ENCODE data around the gene TAGLN.

TAGLN gene

DNA sequence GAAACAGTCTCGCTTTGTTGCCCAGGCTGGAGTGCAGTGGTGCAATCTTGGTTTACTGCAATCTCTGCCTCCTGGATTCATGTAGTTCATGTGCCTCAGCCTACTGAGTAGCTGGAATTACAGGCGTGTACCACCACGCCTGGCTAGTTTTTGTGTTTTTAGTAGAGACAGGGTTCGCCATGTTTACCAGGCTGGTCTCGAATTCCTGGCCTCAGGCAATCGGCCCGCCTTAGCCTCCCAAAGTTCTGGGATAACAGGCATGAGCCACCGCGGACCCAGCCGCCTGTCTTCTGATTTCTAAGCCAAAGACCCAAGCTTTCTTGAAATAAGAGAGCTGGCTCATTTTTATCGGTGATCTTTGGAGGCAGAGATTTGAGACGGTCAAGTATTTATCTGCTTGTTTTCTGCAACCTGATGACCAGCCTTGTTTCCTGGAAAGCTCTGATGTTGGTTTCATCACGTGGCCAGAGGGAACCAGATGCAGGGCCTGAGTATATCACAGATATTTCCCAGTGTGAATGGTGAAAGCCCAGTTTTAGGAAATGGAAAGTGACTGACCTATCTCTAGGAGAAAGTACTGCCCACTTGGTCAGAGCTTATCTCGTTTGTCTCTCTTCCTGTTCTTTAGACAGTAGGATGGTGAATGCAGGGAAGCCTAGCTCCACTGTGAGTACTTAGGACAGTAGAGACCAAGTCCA lies 26.3 kb upstream of the TAGLN start (continued):
- TF ChIP-seq, protein P1, sequence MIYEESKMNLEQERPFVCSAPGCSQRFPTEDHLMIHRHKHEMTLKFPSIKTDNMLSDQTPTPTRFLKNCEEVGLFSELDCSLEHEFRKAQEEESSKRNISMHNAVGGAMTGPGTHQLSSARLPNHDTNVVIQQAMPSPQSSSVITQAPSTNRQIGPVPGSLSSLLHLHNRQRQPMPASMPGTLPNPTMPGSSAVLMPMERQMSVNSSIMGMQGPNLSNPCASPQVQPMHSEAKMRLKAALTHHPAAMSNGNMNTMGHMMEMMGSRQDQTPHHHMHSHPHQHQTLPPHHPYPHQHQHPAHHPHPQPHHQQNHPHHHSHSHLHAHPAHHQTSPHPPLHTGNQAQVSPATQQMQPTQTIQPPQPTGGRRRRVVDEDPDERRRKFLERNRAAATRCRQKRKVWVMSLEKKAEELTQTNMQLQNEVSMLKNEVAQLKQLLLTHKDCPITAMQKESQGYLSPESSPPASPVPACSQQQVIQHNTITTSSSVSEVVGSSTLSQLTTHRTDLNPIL (CRISPR knock-in tag; IDR thresholded peaks at IDR 0.05; ENCODE audit: low read depth) = no peak
- TF ChIP-seq PPARA (CRISPR knock-in tag; IDR thresholded peaks at IDR 0.05; ENCODE audit: borderline replicate concordance) (no peak), ESRRG (CRISPR knock-in tag; IDR thresholded peaks at IDR 0.05) (no peak), TCF4 (CRISPR knock-in tag; IDR thresholded peaks at IDR 0.05; ENCODE audit: borderline replicate concordance) (no peak), ZFP3 (CRISPR knock-in tag; IDR thresholded peaks at IDR 0.05) (no peak)
- TF ChIP-seq, protein P2, sequence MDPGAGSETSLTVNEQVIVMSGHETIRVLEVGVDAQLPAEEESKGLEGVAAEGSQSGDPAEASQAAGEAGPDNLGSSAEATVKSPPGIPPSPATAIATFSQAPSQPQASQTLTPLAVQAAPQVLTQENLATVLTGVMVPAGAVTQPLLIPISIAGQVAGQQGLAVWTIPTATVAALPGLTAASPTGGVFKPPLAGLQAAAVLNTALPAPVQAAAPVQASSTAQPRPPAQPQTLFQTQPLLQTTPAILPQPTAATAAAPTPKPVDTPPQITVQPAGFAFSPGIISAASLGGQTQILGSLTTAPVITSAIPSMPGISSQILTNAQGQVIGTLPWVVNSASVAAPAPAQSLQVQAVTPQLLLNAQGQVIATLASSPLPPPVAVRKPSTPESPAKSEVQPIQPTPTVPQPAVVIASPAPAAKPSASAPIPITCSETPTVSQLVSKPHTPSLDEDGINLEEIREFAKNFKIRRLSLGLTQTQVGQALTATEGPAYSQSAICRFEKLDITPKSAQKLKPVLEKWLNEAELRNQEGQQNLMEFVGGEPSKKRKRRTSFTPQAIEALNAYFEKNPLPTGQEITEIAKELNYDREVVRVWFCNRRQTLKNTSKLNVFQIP (CRISPR knock-in tag; IDR thresholded peaks at IDR 0.05; ENCODE audit: borderline replicate concordance, low read depth) = no peak

DNA sequence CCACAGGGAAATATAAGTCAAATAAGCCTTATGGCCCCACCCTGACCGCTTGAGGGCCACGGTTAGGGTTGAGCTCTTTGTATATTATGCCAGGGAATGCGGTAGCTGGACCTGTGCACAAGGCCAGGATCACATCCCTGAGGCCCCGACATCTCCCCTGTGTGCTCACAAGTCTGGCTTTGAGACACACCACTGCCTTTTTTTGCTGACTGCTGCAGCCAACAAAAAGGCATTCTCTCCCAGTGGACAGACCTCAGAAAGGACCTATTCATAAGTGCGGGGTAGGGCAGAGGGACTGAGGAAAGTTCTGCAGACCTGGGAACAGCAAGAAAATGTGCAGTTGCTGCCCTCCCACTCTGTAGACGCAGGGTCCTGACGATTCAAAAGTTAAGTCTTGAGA lies 24.1 kb upstream of the TAGLN start:
- TF ChIP-seq, protein P3, sequence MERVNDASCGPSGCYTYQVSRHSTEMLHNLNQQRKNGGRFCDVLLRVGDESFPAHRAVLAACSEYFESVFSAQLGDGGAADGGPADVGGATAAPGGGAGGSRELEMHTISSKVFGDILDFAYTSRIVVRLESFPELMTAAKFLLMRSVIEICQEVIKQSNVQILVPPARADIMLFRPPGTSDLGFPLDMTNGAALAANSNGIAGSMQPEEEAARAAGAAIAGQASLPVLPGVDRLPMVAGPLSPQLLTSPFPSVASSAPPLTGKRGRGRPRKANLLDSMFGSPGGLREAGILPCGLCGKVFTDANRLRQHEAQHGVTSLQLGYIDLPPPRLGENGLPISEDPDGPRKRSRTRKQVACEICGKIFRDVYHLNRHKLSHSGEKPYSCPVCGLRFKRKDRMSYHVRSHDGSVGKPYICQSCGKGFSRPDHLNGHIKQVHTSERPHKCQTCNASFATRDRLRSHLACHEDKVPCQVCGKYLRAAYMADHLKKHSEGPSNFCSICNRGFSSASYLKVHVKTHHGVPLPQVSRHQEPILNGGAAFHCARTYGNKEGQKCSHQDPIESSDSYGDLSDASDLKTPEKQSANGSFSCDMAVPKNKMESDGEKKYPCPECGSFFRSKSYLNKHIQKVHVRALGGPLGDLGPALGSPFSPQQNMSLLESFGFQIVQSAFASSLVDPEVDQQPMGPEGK (CRISPR knock-in tag; IDR thresholded peaks at IDR 0.05; ENCODE audit: borderline replicate concordance) = no peak
- TF ChIP-seq, protein P2 (CRISPR knock-in tag; IDR thresholded peaks at IDR 0.05; ENCODE audit: borderline replicate concordance, low read depth) = no peak
- no peak for TF ChIP-seq SNAI2 (CRISPR knock-in tag; IDR thresholded peaks at IDR 0.05)
- TF ChIP-seq TOX (CRISPR knock-in tag; IDR thresholded peaks at IDR 0.05; ENCODE audit: borderline replicate concordance) = no peak
- TF ChIP-seq RARB (CRISPR knock-in tag; IDR thresholded peaks at IDR 0.05) = no peak
- ATAC-seq = no peak

DNA sequence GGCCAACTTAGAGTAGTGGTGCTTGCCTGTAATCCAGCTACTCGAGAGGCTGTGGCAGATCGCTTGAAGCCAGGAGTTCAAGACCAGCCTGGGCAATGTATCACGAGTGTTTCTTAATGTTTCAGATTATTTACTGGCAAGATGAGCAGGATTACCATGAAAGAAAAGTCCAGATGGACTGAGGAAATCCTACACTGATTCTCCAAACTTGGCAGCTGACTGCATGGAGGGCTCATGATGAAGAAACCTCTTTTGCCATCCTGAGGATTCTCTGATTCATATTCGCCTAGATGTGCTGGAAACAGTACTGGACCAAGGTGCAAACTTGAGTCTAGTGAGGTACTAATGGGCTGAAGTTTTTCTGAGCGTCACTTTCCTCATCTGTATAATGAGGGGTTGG lies 23.4 kb upstream of the TAGLN start:
- TF ChIP-seq, protein P4, sequence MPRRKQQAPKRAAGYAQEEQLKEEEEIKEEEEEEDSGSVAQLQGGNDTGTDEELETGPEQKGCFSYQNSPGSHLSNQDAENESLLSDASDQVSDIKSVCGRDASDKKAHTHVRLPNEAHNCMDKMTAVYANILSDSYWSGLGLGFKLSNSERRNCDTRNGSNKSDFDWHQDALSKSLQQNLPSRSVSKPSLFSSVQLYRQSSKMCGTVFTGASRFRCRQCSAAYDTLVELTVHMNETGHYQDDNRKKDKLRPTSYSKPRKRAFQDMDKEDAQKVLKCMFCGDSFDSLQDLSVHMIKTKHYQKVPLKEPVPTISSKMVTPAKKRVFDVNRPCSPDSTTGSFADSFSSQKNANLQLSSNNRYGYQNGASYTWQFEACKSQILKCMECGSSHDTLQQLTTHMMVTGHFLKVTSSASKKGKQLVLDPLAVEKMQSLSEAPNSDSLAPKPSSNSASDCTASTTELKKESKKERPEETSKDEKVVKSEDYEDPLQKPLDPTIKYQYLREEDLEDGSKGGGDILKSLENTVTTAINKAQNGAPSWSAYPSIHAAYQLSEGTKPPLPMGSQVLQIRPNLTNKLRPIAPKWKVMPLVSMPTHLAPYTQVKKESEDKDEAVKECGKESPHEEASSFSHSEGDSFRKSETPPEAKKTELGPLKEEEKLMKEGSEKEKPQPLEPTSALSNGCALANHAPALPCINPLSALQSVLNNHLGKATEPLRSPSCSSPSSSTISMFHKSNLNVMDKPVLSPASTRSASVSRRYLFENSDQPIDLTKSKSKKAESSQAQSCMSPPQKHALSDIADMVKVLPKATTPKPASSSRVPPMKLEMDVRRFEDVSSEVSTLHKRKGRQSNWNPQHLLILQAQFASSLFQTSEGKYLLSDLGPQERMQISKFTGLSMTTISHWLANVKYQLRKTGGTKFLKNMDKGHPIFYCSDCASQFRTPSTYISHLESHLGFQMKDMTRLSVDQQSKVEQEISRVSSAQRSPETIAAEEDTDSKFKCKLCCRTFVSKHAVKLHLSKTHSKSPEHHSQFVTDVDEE (CRISPR knock-in tag; IDR thresholded peaks at IDR 0.05) = no peak
- TF ChIP-seq ZFP3 (CRISPR knock-in tag; IDR thresholded peaks at IDR 0.05) = no peak
- TF ChIP-seq ZC3H10 (CRISPR knock-in tag; IDR thresholded peaks at IDR 0.05) = no peak
- TF ChIP-seq BACH2 (CRISPR knock-in tag; IDR thresholded peaks at IDR 0.05; ENCODE audit: borderline replicate concordance) = no peak
- no peak for TF ChIP-seq ZNF565 (CRISPR knock-in tag; conservative IDR thresholded peaks at IDR 0.05; ENCODE audit: low read depth)
- TF ChIP-seq, protein P1 (CRISPR knock-in tag; IDR thresholded peaks at IDR 0.05; ENCODE audit: low read depth) = no peak
- ATAC-seq = no peak

DNA sequence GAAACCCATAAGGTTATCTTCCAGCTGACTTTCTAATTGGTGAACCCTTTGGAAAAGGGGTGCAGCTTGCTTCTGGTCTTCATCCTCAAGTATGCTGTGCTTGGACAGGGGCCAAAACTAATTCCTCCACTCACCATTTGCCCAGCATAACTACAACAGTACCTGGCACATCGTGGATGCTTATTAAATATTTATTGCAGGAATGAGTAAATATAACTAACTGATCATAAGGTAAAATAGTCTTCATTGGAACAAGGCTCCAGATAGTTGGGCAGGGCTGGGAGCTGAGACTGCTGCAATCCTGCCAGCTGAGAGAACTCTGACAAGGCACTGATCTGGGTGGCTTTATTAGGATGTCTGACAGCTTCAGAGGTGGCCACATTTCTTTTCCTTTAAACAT lies 23.0 kb upstream of the TAGLN start:
- TF ChIP-seq OSR1 (CRISPR knock-in tag; IDR thresholded peaks at IDR 0.05) = no peak
- TF ChIP-seq TCF4 (CRISPR knock-in tag; IDR thresholded peaks at IDR 0.05; ENCODE audit: borderline replicate concordance) = no peak
- no peak for TF ChIP-seq ZNF70 (CRISPR knock-in tag; IDR thresholded peaks at IDR 0.05)
- no peak for TF ChIP-seq RARB (CRISPR knock-in tag; IDR thresholded peaks at IDR 0.05)
- no peak for TF ChIP-seq SNAI2 (CRISPR knock-in tag; IDR thresholded peaks at IDR 0.05)
- no peak for ATAC-seq
